GM21723 (cell line): ENCODE results near the gene RIPOR1.

Experiments used
- ATAC-seq: cut with Tn5 transposase; IDR thresholded peaks from one replicate; pipeline ENCODE4 v1.9.1; 2021; ENCODE audit warnings: mild to moderate bottlenecking, moderate library complexity; ENCODE audit not compliant: unreplicated experiment

The RIPOR1 gene

GRCh38 chr16:67539691-67540635, 11.3 kb downstream of the RIPOR1 start:
- ATAC-seq, result no peak

- ATAC-seq, result no peak
Observed at GRCh38 chr16:67540756-67541155, 12.1 kb downstream of the RIPOR1 start.

GRCh38 chr16:67541391-67542263, 13.0 kb downstream of the RIPOR1 start:
- no peak for ATAC-seq

- ATAC-seq, result no peak
Observed at GRCh38 chr16:67542464-67542863, 13.8 kb downstream of the RIPOR1 start.

- no peak for ATAC-seq
Observed at GRCh38 chr16:67543036-67543435, 14.4 kb downstream of the RIPOR1 start.

GRCh38 chr16:67543582-67543981, 15.0 kb downstream of the RIPOR1 start:
- ATAC-seq, result no peak

- no peak for ATAC-seq
Observed at GRCh38 chr16:67544329-67544841, 15.8 kb downstream of the RIPOR1 start.

GRCh38 chr16:67544844-67545664, 16.4 kb downstream of the RIPOR1 start:
- ATAC-seq, result no peak

- no peak for ATAC-seq
Observed at GRCh38 chr16:67545665-67546024, 17.0 kb downstream of the RIPOR1 start.

GRCh38 chr16:67546091-67546501, 17.5 kb downstream of the RIPOR1 start:
- ATAC-seq, result no peak

GRCh38 chr16:67546761-67547422, 18.3 kb downstream of the RIPOR1 start:
- no peak for ATAC-seq

- ATAC-seq, result no peak
Observed at GRCh38 chr16:67547423-67548264, 19.0 kb downstream of the RIPOR1 start.

GRCh38 chr16:67548265-67549126, 19.9 kb downstream of the RIPOR1 start:
- ATAC-seq, result peak; percentile 36

GRCh38 chr16:67549240-67549639, 20.6 kb downstream of the RIPOR1 start:
- ATAC-seq, result no peak

GRCh38 chr16:67549936-67550335, 21.3 kb downstream of the RIPOR1 start:
- no peak for ATAC-seq

GRCh38 chr16:67551091-67551490, 22.5 kb downstream of the RIPOR1 start:
- ATAC-seq, result no peak

- ATAC-seq, result no peak
Observed at GRCh38 chr16:67551972-67552371, 23.3 kb downstream of the RIPOR1 start.

GRCh38 chr16:67552476-67552875, 23.8 kb downstream of the RIPOR1 start:
- no peak for ATAC-seq
